Cardiac muscle cell (in vitro differentiated cells and primary cell): Measurements from ENCODE around the gene PIGU. TPM values are rescaled to one million over a fixed set of nuclear protein-coding genes. Genes with fewer than 3 reads are reported as not detected.

Experiments used
- DNase-seq, 2 donors: peaks; one replicate each; pipeline versions ENCODE4 v3.0.0 to v3.0.0-alpha.2; 2010 to 2017; ENCODE audit warnings: low read depth in 1 of 2, low spot score in 1 of 2
- H3K27ac ChIP-seq: fragments of 200-600 bp; sonication (generic); 2 replicates; pipeline ENCODE4 v1.5.1; 2016
- H3K27me3 ChIP-seq: fragments of 200-600 bp; sonication (generic); 2 replicates; pipeline ENCODE4 v1.6.0; 2016; ENCODE audit warnings: control low read depth
- H3K36me3 ChIP-seq: fragments of 200-600 bp; sonication (generic); 2 replicates; pipeline ENCODE4 v1.5.1; 2016; ENCODE audit warnings: control low read depth
- H3K4me1 ChIP-seq: fragments of 200-600 bp; sonication (generic); 2 replicates; pipeline ENCODE4 v1.8.1; 2017; ENCODE audit warnings: low read depth, mild to moderate bottlenecking, mixed run types
- H3K4me3 ChIP-seq: fragments of 200-600 bp; sonication (generic); 2 replicates; pipeline ENCODE4 v1.5.1; 2016; ENCODE audit warnings: mild to moderate bottlenecking
- H3K9me3 ChIP-seq: fragments of 200-600 bp; sonication (generic); 2 replicates; pipeline ENCODE4 v1.5.1; 2017; ENCODE audit warnings: low read depth, mild to moderate bottlenecking, control low read depth
- CTCF ChIP-seq: IDR thresholded peaks from 2 replicates; pipeline ENCODE4 v1.5.1; 2012; ENCODE audit warnings: low read depth, mild to moderate bottlenecking, low read length
- polyA plus RNA-seq: library from polyadenylated mRNA; unstranded; fragments of >200 nt; fragmentation: Nextera tagmentation; extraction: Ambion mirVana; gene quantifications from 2 replicates; pipeline ENCODE4 v1.2.1, GENCODE V29; 2016
- total RNA-seq: library from RNA; depleted of rRNA; stranded (reverse); fragments of >200 nt; gene quantifications from 2 replicates; pipeline ENCODE4 v1.2.3, GENCODE V29; 2016

Gene PIGU
- total and polyA plus RNA-seq, 2 experiments from 2014 or later: 22.8 to 40.9 TPM

- DNase-seq: no peak
- H3K4me3 ChIP-seq: no peak overlapping the region
- no peaks in the 10 kb centered on the region for H3K27me3 ChIP-seq
- peaks cover 13% of the 10 kb centered on the region for H3K4me1 ChIP-seq
- no peak overlapping the region for H3K27ac ChIP-seq
- H3K9me3 ChIP-seq: no peaks in the 10 kb centered on the region
- no peak for TF ChIP-seq CTCF
- no peaks in the 10 kb centered on the region for H3K36me3 ChIP-seq
Observed at GRCh38 chr20:34575756-34576155, 101.1 kb downstream of the PIGU start.

- Histone ChIP-seq H3K9me3 (no peaks in the 10 kb centered on the region), H3K27me3 (no peaks in the 10 kb centered on the region), H3K27ac (no peak overlapping the region), H3K4me1 (peaks cover 14% of the 10 kb centered on the region), H3K36me3 (no peaks in the 10 kb centered on the region), H3K4me3 (no peak overlapping the region)
- DNase-seq: no peak
- no peak for TF ChIP-seq CTCF
Observed at GRCh38 chr20:34575271-34575670, 101.6 kb downstream of the PIGU start.

- peaks cover 14% of the 10 kb centered on the region for H3K4me1 ChIP-seq
- DNase-seq: no peak
- TF ChIP-seq CTCF: no peak
Observed at GRCh38 chr20:34574861-34575260, 102.0 kb downstream of the PIGU start.

GRCh38 chr20:34574426-34574825 is 102.5 kb downstream of the PIGU start:
- Histone ChIP-seq H3K9me3 (no peaks in the 10 kb centered on the region), H3K4me1 (peaks cover 14% of the 10 kb centered on the region), H3K36me3 (no peaks in the 10 kb centered on the region), H3K27me3 (no peaks in the 10 kb centered on the region), H3K27ac (no peak overlapping the region), H3K4me3 (no peak overlapping the region)
- TF ChIP-seq CTCF: no peak
- no peak for DNase-seq

More at GRCh38 chr20:34574861-34575260, 102.0 kb downstream of the PIGU start:
- Histone ChIP-seq H3K9me3 (no peaks in the 10 kb centered on the region), H3K27ac (no peak overlapping the region), H3K4me3 (no peak overlapping the region), H3K36me3 (no peaks in the 10 kb centered on the region), H3K27me3 (no peaks in the 10 kb centered on the region)

- Histone ChIP-seq H3K9me3 (no peaks in the 10 kb centered on the region), H3K27me3 (no peaks in the 10 kb centered on the region), H3K4me3 (no peak overlapping the region), H3K4me1 (peaks cover 12% of the 10 kb centered on the region), H3K27ac (no peak overlapping the region), H3K36me3 (no peaks in the 10 kb centered on the region)
- DNase-seq: no peak
- TF ChIP-seq CTCF: no peak
Observed at GRCh38 chr20:34573541-34574300, 103.2 kb downstream of the PIGU start.
